Renal cortical epithelial cell (primary cell): ENCODE measurements around the gene TRIM2. TPM values are rescaled to one million over a fixed set of nuclear protein-coding genes. Genes with fewer than 3 reads are reported as not detected.

ENCODE experiments used
- DNase-seq: peaks from one replicate; pipeline ENCODE4 v3.0.0-alpha.2; 2011; ENCODE audit warnings: low read depth
- total RNA-seq: library from RNA; depleted of rRNA; stranded (reverse); fragments of >200 nt; gene quantifications from 2 replicates; pipeline ENCODE4 v1.2.3, GENCODE V29; 2014

TRIM2 gene
- total RNA-seq, 1 donor from 2014 or later, result 181 TPM

DNA sequence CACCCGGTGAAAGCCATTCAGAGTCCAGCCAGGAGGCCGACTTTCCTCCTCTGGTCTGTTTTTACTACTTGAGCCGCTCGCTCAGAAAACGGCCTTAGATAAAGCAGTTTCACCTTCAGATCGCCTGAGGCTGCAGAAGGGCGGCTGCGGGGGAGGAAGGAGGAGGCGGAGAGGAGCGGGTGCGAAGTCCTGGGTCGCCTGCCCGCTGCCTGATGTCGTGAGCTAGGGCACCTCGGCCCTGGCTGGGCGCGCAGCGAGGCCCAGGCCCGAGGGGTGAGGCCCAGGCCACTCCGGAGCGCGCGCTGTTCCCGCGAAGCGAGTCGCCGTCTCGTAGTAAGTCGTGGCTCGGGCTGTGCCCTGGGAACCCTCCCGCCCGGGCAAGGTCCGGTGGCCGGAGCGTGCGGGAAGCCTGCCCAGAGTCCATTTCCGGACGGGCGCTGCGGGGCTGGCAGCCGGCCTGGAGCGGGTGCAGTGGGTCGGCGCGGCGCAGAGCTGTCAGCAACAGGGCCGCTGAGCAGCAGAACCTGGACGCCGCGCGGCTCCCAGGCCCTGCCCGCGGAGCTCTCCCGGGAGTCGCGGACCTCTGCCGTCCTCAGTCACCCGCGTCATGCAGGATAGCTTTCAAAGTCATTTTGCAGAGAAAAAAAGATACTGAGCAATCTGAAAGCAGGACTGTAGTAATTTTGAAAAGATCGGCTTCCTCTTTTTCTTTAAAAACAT lies 18.6 kb downstream of the TRIM2 start:
- DNase-seq, result no peak

GRCh38 chr4:153223427-153223801 lies 19.2 kb downstream of the TRIM2 start:
- DNase-seq, result no peak

DNA sequence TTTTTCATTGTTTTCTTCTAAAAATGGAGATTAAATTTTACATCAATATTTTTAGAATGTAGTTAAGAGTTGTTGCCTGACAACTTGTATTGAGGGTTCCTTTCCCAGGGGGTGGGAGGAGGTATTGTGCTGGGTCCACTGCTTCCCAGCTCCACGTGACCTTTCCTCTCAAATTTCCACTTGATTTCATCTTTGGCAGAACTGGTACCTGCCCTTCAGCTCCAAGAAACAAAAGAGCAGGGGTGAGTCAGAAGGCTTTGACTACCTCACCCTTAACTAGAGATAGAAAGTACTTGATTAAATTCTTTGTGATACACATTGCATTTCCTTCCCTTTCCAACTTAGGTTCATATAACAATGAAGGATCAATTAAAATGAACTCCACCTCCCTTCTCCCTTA lies 19.7 kb downstream of the TRIM2 start:
- peak; percentile 90 for DNase-seq

- no peak for DNase-seq
Observed at GRCh38 chr4:153224474-153224873, 20.2 kb downstream of the TRIM2 start.

- DNase-seq, result no peak
Observed at GRCh38 chr4:153227469-153228075, 23.3 kb downstream of the TRIM2 start.

DNA sequence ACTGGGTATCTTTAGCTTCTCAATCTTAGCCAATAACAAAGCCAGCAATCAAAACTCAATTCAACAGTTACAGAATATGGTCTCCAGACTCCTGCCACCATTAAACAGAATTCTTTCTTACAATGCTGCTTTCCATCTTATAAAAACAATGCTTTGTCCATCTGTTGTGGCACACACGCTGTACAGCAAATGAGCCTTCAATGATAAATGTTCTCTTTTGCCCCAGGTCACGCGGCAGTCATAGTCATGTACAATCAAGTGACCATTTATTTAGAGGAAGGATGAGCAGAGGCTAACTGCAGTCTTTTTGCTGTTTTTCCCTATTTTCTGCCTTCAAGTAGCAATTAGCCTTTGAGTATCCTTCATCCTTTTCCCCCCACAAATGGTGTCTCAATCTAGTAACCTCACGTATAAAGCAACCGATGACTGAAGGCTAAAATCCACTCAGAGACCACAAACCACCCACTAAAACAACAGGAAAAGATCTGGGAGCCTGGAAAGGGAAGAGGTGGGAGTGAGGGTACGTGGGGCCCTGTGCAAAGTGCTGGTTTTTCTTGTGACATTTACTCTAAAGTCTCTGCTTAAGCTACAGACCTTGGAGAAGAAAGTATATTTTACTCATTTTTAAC lies 24.4 kb downstream of the TRIM2 start:
- DNase-seq, result peak; percentile 33

DNA sequence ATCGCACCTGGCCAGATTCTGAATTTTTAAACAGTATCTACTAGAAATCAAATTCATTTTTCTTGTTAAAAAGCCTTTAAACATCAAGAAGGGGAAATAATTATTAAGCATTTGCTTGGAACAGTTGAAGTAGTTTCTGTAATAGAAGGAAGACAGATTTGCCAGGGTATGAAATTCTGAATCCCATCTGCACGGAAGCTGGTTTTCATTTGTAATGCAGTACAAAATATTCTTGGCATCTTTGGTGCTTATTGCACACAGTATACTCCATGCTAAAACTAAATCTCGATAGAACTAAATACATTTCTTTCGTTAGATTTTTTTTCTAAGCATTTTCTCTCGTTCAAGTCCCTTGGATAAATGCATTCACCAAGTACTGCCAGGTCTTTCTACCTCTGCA lies 25.3 kb downstream of the TRIM2 start:
- no peak for DNase-seq

- DNase-seq, result no peak
Observed at GRCh38 chr4:153232768-153233167, 28.5 kb downstream of the TRIM2 start.

GRCh38 chr4:153233761-153234371 lies 29.6 kb downstream of the TRIM2 start:
- peak; percentile 89 for DNase-seq

DNA sequence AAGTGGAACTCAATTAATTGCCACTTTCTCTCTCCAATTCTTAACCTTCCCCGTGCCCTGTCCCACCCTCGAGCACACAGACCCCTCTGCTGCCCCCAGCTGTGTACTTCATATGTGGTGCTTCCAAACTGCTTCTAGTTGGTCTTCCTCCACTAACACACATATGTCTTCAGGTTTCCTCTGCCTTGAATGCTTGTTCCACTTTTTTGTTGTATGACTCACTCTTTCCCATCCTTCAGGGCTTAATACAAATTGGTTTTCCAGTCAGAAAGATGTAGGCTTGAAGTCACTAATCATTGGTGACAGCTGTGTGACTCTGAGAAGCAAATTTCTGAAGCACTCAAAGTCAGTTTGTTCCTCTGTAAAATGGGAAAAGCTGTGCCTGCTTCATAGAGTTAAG lies 30.6 kb downstream of the TRIM2 start:
- peak; percentile 81 for DNase-seq

DNA sequence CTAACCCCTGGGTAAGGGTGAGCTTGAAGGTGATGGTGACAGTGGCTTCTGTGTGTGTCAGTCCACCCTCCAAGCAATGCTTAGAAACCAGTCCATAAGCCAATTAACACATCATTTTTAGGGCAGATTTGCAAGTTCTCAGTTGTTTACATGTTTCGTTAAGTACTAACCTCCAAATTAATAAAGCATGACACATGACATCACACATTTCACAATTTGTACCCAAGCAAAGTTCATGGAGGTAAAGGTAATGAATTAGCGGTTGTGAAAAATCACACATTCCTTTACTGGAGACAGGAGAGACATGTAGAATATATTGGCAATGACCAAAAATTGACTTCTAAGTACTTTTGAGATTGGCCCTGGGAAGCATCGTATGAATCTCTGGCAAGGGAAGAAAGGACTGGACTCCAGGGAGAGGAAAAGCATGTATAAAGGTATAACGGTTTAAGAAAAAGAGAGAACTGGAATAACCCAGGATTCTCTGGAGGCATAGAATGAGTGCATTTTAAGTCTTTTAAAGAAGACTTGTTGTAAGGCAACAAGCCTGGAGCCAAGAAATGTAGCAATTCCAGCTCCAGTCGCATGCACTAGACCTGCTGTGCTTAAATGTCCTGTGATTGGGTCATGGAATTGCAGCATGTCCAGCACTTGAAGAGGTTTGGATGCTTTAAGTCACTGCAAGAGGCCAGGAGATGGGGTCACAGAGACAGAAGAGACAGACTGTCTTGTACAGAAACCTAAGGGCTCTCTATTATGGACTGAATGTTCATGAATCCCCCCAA lies 34.1 kb downstream of the TRIM2 start:
- DNase-seq, result peak; percentile 66

DNA sequence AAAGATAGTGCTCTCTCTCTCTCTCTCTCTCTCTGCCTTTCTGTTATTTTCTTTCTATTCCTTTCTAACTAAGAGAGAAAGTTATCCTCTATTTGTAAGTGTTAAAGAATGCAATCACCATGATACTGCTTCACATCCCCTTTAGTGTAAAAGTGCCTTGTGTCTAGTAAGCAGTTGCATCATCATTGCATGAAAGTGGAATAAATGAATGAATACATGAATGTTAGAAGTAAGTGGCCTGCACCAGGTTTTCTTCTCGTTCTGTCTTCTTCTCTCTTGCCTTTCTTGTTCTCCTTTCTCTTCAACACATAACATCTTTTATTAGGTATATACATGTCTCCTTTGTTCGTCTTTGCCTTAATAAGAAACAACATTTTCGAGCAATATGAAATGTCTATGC lies 35.2 kb downstream of the TRIM2 start:
- DNase-seq, result no peak

DNA sequence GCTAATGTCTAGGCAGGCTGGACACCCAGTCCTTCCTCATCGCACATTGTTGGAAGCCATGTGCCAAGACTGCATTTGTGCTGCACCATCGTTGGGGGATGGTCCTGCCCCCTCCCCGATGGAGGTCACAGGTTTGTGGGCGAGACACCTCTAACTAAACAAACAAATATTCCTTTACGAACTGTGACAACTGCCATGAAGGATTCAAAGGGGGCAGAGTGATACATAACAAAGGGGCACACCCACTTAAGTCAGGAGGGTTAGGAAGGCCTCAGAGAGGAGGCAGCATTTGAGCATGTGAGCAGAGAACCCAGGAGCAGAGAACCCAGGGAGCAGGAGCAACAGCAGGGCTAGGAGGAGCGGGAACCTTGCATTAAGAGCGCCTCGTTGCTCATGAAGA lies 37.1 kb downstream of the TRIM2 start:
- no peak for DNase-seq

DNA sequence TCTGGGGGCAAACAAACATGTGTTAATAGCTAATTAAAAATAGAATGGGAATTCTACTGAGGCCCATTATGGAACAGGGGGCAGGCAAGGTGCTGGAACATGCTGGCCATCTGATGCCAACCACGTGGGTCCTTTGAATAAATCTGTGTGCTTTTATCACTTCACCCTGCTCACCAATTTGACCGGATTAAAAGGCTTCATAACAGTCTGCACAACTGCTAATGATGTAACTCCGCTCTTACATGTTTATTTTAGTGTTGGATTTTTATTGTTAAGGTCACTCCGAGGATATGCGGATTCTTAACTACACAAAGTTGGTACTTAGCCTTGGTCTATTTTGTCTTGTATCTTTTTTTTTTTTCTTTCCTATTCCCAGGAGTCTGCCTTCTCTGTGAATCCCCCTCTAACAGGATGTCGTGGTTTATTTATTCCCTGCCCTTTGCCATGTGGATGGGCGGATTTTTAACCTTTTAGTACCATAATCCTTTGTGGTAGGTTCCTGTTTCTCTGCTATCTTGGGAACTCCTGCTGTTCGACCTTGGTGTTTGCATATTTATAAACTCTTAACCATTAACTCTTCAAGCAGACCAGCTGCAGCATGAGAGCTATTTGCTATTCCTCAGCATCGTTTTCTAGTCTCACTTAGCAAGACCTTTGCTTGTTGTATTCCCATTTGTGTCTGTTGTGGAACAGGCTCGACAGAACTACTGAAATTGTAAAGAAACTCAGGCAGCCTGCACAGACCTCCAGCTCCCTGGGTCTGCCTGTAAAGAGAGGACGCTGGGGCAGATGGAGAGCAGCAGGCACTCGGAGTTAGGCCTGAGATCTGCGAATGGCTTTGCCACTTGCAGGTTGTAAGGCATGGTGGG lies 38.0 kb downstream of the TRIM2 start:
- peak; percentile 74 for DNase-seq

- DNase-seq, result no peak
Observed at GRCh38 chr4:153242839-153243324, 38.6 kb downstream of the TRIM2 start.

DNA sequence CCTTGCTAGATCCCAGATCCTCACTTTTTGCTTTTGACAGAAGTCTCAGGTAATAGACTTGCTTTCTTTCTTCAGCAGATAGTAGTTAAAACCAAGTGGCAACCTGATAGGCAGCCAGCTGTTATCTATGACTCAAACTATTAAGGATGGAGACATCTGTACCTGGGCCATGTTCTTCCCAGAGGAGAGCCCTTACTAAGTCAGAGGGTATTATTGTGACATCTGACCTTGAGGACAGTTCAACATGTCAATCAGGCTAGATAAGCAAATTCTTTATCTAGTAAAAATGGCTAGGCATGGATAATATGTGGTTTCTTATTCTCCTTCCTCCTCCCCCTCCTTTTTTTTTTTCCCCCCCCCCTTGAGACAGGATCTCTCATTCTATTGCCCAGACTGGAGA lies 39.2 kb downstream of the TRIM2 start:
- DNase-seq, result no peak

- no peak for DNase-seq
Observed at GRCh38 chr4:153244969-153245368, 40.7 kb downstream of the TRIM2 start.

DNA sequence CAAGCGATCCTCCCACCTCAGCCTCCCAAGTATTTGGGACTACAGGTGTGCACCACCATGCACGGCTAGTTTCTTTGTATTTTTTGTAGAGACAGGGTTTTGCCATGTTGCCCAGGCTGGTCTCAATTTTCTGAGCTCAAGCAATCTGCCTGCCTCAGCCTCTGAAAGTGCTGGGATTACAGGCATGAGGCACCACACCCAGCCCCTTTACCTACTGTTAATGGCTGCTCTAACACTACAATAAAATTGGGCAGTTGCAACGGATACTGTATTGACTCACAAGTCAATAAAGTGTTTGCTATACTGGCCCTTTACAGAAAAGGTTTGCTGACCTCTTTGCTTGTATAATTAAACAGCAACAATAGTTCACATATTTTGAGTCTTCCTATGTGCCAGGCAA lies 41.5 kb downstream of the TRIM2 start:
- no peak for DNase-seq

GRCh38 chr4:153246446-153247115 lies 42.3 kb downstream of the TRIM2 start:
- no peak for DNase-seq

- DNase-seq, result no peak
Observed at GRCh38 chr4:153247116-153247490, 42.9 kb downstream of the TRIM2 start.
